ENCODE measurements around the gene SUGCT.

The SUGCT gene

GRCh38 chr7:40519009-40519408, 384.2 kb downstream of the SUGCT start:
- H3K4me3 ChIP-seq (ENCODE audit: low read depth, low read length): no peak overlapping the region
- TF ChIP-seq CTCF (IDR thresholded peaks at IDR 0.05; ENCODE audit: low read depth, low read length, missing control alignments): no peak
- in situ Hi-C loops (cut with HindIII; ENCODE audit: low sequenced_read_pairs): no loop called here
- DNase-seq (ENCODE audit: low read depth): no peak

- in situ Hi-C loops (cut with HindIII; ENCODE audit: low sequenced_read_pairs): no loop called here
- no peak overlapping the region for H3K4me3 ChIP-seq (ENCODE audit: low read depth, low read length)
- no peak for TF ChIP-seq CTCF (IDR thresholded peaks at IDR 0.05; ENCODE audit: low read depth, low read length, missing control alignments)
- DNase-seq (ENCODE audit: low read depth): no peak
Observed at GRCh38 chr7:40520986-40521738, 386.4 kb downstream of the SUGCT start.

DNA sequence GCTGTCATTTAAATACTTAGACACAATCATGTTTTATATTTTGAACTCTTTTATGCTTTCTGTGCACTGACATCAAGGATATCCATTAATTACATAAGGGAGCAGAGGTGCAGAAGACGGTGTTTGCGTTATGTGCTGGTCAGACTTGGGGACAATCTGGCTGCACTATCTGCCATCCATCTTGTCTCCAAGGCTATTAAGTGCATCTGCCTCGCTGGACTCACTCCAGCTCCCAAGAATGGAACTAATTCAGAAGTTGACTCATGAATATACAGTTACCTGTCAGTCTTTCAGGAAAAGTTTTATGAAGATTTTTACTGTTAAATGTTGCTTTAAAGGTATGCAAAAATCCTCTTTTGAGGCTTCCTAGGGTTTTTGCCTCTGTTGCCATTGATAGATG, 391.0 kb downstream of the SUGCT start:
- H3K4me3 ChIP-seq (ENCODE audit: low read depth, low read length): no peak overlapping the region
- DNase-seq (ENCODE audit: low read depth): no peak
- in situ Hi-C loops (cut with HindIII; ENCODE audit: low sequenced_read_pairs): no loop called here
- TF ChIP-seq CTCF (IDR thresholded peaks at IDR 0.05; ENCODE audit: low read depth, low read length, missing control alignments): no peak

- DNase-seq (ENCODE audit: low read depth): no peak
- H3K4me3 ChIP-seq (ENCODE audit: low read depth, low read length): no peak overlapping the region
- TF ChIP-seq CTCF (IDR thresholded peaks at IDR 0.05; ENCODE audit: low read depth, low read length, missing control alignments): no peak
- in situ Hi-C loops (cut with HindIII; ENCODE audit: low sequenced_read_pairs): no loop called here
Observed at GRCh38 chr7:40526951-40527715, 392.3 kb downstream of the SUGCT start.

- H3K4me3 ChIP-seq (ENCODE audit: low read depth, low read length): no peak overlapping the region
- in situ Hi-C loops (cut with HindIII; ENCODE audit: low sequenced_read_pairs): no loop called here
- DNase-seq (ENCODE audit: low read depth): no peak
- no peak for TF ChIP-seq CTCF (IDR thresholded peaks at IDR 0.05; ENCODE audit: low read depth, low read length, missing control alignments)
Observed at GRCh38 chr7:40527723-40528122, 392.9 kb downstream of the SUGCT start.

DNA sequence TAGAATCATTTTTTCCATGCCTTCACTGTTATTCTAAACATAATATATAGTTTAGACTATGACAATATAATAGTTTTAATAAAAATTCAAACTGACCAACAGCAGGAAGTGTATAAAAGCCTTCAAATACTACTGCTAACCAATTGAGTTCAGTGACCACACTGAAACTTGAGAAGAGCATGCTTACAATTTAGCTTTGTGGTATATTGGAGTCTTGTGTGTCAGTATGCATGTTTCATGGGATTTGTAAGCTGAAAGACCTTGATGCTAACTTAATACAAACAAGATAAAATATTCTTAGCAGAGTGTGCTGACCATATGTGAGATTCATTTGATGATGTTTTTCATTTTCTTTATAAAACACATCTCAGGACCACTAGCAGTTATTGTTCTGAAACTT, 395.5 kb downstream of the SUGCT start:
- no peak overlapping the region for H3K4me3 ChIP-seq (ENCODE audit: low read depth, low read length)
- peak; percentile 15 for DNase-seq (ENCODE audit: low read depth)
- in situ Hi-C loops (cut with HindIII; ENCODE audit: low sequenced_read_pairs): no loop called here
- no peak for TF ChIP-seq CTCF (IDR thresholded peaks at IDR 0.05; ENCODE audit: low read depth, low read length, missing control alignments)

Measured in astrocyte of the cerebellum (primary cell).